ENCODE measurements around the gene ST6GAL2.

ST6GAL2 gene

DNA sequence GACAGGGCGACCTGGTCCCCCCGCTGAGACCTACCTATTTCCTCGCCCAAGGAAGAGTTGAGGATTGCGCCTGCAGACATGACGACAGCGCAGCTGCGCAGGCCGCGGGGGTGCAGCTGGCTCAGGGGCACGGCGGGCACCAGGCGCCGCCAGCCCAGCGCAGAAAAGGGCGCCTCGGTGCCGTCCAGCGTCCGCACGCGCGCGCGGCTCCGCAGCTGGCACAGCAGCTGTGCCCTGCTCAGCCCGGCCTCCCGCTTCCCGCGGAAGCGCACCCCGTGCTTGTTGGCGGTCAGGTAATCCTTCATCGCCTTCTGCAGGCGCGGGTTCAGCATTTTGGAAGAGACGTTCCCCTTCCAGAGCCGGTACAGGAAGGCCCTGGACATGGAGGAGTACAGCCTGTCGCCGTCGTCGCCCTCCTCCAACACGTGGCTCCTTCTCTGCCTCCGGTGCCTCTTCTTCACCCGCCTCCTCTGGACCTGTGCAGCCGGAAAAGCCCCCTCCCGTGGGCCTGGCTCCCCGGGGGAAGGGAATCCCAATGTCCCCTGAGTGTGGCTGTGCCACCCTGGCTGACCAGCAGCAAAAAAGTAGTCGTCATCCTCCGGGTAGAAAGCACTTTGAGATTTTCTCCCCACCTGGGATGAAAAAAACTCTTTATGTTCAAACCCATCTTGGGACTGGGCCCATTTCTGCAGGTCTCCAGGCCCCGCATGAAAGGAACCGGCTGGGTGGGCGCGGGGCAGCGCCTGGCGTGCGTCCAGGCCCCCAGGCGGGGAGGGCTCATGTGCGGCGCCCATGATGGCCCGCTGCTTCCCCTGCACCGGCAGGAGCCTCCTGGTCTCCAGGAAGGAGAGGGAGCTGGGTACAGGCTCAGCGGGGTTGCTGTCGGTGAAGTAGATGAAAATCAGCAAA, 42.7 kb downstream of the ST6GAL2 start:
- H3K4me3 ChIP-seq (replicated peaks in 1 of 2; ENCODE audit: low read depth in 2 of 2, low read length in 2 of 2) = no peak overlapping the region
- TF ChIP-seq, protein P1, sequence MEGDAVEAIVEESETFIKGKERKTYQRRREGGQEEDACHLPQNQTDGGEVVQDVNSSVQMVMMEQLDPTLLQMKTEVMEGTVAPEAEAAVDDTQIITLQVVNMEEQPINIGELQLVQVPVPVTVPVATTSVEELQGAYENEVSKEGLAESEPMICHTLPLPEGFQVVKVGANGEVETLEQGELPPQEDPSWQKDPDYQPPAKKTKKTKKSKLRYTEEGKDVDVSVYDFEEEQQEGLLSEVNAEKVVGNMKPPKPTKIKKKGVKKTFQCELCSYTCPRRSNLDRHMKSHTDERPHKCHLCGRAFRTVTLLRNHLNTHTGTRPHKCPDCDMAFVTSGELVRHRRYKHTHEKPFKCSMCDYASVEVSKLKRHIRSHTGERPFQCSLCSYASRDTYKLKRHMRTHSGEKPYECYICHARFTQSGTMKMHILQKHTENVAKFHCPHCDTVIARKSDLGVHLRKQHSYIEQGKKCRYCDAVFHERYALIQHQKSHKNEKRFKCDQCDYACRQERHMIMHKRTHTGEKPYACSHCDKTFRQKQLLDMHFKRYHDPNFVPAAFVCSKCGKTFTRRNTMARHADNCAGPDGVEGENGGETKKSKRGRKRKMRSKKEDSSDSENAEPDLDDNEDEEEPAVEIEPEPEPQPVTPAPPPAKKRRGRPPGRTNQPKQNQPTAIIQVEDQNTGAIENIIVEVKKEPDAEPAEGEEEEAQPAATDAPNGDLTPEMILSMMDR (IDR thresholded peaks at IDR 0.05; ENCODE audit: low read depth, low read length) = no peak
- no peak for DNase-seq (ENCODE audit: low read depth in 2 of 2)

DNA sequence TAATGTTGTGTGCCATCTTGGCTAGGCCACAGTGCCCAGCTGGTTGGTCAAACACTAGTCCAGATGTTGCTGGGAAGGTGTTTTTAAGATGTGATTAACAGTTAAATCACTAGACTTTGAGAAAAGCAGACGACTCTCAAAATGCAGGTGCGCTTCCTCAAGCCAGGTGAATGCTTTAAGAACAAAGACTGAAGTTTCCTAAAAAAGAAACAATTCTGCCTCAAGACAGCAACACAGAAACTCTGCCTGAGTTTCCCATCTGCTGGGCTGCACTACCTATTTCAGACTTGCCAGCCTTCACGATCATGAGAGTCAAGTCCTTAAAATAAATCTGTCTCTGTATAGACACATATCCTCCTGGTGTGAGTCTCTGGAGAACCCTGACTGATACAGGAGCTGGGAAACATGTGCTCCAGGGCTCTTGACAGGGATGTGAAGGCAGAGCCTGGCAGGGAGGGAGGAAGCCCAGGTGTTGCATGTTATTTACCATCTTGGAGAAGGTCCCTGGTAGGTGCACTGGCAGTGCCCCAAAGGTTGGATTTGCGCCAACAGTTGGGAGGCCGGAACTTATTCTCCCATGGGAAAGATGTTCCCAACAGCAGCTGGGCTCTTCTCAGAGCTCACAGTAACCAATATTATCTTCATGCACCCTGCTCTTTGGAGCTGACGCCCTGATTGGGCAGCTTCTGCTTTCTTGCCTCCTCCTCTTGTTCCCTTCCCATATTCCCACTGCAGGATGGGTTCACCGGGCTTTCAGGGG, 43.9 kb downstream of the ST6GAL2 start:
- no peak for DNase-seq (ENCODE audit: low read depth in 2 of 2)
- TF ChIP-seq, protein P1 (IDR thresholded peaks at IDR 0.05; ENCODE audit: low read depth, low read length) = no peak
- H3K4me3 ChIP-seq (replicated peaks in 1 of 2; ENCODE audit: low read depth in 2 of 2, low read length in 2 of 2) = no peak overlapping the region

DNA sequence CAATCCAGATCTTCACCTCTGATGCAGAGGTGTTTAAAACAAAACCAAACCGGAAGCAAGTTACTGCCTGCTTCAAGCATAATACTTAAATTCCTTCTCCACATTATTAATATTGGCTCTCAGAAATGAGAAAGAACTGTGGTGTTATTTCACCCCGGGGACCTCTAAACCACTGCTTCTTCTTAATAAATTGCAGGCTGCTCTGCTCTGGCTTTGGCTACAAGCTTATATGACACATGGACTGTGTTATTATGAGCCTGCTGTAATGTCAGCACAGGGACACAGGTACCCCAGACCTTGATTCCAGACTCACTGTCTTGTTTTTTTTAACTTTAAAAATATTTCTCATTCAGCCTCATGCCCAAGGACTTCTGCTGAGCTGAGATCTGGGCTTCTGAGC, 45.1 kb downstream of the ST6GAL2 start:
- TF ChIP-seq, protein P1 (IDR thresholded peaks at IDR 0.05; ENCODE audit: low read depth, low read length) = no peak
- H3K4me3 ChIP-seq (replicated peaks in 1 of 2; ENCODE audit: low read depth in 2 of 2, low read length in 2 of 2) = no peak overlapping the region
- DNase-seq (ENCODE audit: low read depth in 2 of 2) = no peak

DNA sequence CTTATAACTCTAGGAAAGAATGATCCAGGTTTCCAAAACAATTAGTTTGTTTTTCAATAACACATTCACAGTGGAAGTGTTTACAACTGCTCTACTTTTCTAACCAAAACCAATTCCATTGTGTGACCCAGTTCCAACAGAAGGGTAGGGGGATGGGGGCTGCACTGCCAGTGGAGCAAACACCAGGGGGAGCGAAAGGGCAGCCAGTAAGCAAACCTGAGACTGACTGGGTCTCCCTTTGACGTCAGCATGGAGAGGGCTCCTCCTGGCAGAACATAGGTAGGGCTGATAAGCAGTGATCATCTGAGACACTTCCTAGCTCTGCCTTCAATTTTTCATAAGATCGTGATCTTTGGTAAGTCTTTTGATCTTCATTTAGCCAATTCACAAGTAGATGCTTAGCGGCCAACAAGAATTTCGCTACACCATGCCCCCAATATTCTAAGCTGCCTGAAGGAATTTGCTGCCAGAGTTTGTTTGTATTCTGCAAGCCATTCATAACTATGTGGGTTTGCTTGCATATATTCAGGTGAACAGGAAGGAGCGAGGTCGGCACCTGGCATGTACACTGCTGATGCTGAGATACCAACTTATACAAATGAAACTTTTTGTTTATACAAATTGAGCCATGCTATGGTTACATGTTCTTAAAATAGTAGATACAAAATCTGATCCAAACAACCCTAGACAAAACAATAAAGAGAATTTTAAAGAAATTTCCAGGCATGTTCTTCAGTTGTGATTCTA, 45.9 kb downstream of the ST6GAL2 start:
- no peak for DNase-seq (ENCODE audit: low read depth in 2 of 2)
- TF ChIP-seq, protein P1 (IDR thresholded peaks at IDR 0.05; ENCODE audit: low read depth, low read length) = no peak
- H3K4me3 ChIP-seq (replicated peaks in 1 of 2; ENCODE audit: low read depth in 2 of 2, low read length in 2 of 2) = no peak overlapping the region

DNA sequence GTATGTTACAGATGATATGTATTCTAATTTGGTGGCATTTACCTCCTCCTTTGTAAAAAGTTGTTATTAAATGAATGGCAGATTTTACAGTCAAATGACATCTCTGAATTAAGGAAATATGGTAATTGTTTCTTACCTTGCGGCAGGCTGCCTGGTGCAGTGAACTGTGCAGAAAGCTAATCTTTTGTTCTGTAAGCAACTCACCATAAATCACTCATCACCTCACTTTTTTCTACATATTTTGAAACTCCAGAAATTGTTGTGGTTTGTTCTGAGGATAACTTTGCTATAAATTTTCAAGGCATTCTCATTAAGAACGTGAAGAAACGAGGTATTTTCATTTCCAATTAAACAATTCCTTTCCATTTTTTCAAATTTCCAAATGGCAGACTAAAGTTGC, 52.7 kb downstream of the ST6GAL2 start:
- TF ChIP-seq, protein P1 (IDR thresholded peaks at IDR 0.05; ENCODE audit: low read depth, low read length) = no peak
- H3K4me3 ChIP-seq (replicated peaks in 1 of 2; ENCODE audit: low read depth in 2 of 2, low read length in 2 of 2) = no peak overlapping the region
- no peak for DNase-seq (ENCODE audit: low read depth in 2 of 2)

DNA sequence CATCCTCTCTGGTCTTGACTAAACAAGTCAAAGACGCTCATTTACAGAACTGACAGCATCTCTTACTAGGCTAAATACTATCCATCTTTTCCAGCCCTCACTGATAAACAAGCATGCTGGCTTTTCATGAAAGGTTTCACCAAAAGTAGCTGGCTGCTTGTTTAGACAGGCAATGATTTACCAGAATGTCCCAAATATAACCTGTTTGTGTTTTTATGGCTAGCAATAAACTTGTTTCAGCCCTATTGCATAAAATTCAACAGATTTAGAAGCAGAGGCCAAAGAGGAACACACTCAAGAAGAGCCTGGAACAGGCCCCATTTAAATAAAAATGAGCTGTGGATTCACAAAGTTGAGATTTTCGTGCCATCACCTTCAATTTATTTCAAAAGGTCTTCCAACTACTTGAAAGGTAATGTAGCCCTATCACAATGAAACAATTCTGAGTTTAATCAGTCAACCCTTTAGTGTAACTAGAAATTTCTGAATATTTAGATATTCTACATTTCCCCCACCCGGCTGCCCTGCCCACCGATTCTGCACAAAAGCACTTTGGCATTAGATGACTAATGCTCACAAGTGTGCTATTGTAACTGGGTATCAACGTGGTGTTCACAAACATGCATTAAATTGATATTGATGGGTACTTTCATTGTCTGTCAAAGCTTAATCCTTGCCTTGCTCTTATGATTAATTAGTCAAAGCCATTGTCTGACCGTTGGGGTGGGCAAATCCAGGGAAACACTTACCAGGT, 54.0 kb downstream of the ST6GAL2 start:
- TF ChIP-seq, protein P1 (IDR thresholded peaks at IDR 0.05; ENCODE audit: low read depth, low read length) = no peak
- no peak overlapping the region for H3K4me3 ChIP-seq (replicated peaks in 1 of 2; ENCODE audit: low read depth in 2 of 2, low read length in 2 of 2)

More for the DNA sequence above, 54.0 kb downstream of the ST6GAL2 start:
- DNase-seq (ENCODE audit: low read depth in 2 of 2) = no peak
